ENCODE results near the gene CSF3R. TPM values are rescaled to one million over a fixed set of nuclear protein-coding genes. Genes with fewer than 3 reads are reported as not detected.

CSF3R gene
- total RNA-seq, 2 donors from 2014 or later = 0.64 to 0.78 TPM

DNA sequence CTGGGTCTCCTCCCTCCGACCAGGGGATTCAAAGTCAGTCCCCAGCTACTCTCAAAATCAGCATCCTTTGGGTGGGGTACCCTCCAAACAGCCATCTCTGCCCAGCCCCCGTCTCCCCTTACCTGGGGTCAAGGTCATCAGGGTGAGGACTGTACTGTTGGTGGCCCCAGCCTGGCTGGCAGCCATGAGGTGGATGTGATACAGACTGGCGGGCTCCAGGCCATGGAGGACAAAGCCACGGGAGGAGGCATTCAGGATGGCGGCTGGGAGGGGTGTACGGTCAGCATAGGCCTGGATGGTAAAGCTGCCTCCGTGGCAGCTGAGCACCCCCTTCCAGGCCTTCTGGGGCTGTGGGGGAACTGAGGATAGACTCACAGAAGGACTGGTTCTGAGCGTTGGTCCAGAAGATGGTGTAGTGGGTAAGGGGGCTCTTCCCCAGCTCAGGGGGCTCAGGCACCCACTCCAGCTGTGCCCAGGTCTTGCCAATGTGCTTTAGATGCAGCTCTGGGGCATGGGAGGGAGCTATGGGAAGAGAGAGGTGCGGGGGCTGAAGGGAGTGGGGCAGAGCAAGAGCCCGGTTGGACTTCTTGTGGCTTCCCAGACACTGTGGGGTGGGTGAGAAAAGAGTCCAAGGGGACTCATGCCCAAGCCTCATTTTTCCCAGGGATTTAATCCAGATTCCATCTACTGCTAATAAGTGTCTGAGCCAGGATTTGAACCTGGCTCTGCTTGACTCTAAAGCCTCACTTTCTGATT, 14.8 kb downstream of the CSF3R start:
- no peaks in the 10 kb centered on the region for H3K27me3 Mint-ChIP-seq
- H3K4me3 Mint-ChIP-seq = no peak overlapping the region
- H3K9me3 Mint-ChIP-seq = no peaks in the 10 kb centered on the region
- peaks cover 15 to 19% of the 10 kb centered on the region in 2 donors for H3K4me1 Mint-ChIP-seq (ENCODE audit: low read depth in 2 of 2)
- no peak for ATAC-seq
- H3K36me3 Mint-ChIP-seq = no peaks in the 10 kb centered on the region
- peak overlapping the region in 1 of 2 donors; percentile 79 for H3K27ac Mint-ChIP-seq
- no peak for DNase-seq (ENCODE audit: low spot score)

- H3K27ac Mint-ChIP-seq = peak overlapping the region in 1 of 2 donors; percentile 79
Observed at GRCh38 chr1:36467027-36467410, 15.7 kb downstream of the CSF3R start.

GRCh38 chr1:36466370-36467026, 16.2 kb downstream of the CSF3R start:
- Mint-ChIP-seq H3K4me3 (no peak overlapping the region), H3K4me1 (ENCODE audit: low read depth in 2 of 2) (peaks cover 11 to 22% of the 10 kb centered on the region in 2 donors), H3K36me3 (no peaks in the 10 kb centered on the region), H3K9me3 (no peaks in the 10 kb centered on the region), H3K27me3 (no peaks in the 10 kb centered on the region), H3K27ac (peak overlapping the region; percentile 98 to 99)
- no peak for DNase-seq (ENCODE audit: low spot score)
- no peak for ATAC-seq

More at GRCh38 chr1:36467027-36467410, 15.7 kb downstream of the CSF3R start:
- Mint-ChIP-seq H3K27me3 (no peaks in the 10 kb centered on the region), H3K36me3 (no peaks in the 10 kb centered on the region), H3K4me1 (ENCODE audit: low read depth in 2 of 2) (peaks cover 11 to 20% of the 10 kb centered on the region in 2 donors), H3K4me3 (no peak overlapping the region), H3K9me3 (no peaks in the 10 kb centered on the region)
- ATAC-seq = no peak
- no peak for DNase-seq (ENCODE audit: low spot score)

GRCh38 chr1:36465731-36466369, 16.9 kb downstream of the CSF3R start:
- no peak for ATAC-seq
- H3K27me3 Mint-ChIP-seq = no peaks in the 10 kb centered on the region
- H3K27ac Mint-ChIP-seq = peak overlapping the region; percentile 98 to 99

GRCh38 chr1:36464605-36465393, 17.9 kb downstream of the CSF3R start:
- no peak for DNase-seq (ENCODE audit: low spot score)
- H3K27ac Mint-ChIP-seq = peak overlapping the region; percentile 98 to 99
- H3K4me1 Mint-ChIP-seq (ENCODE audit: low read depth in 2 of 2) = peaks cover 11 to 29% of the 10 kb centered on the region in 2 donors
- peak overlapping the region; percentile 99 for H3K4me3 Mint-ChIP-seq
- H3K9me3 Mint-ChIP-seq = no peaks in the 10 kb centered on the region
- H3K27me3 Mint-ChIP-seq = no peaks in the 10 kb centered on the region
- ATAC-seq = peak; percentile 58 to 65
- peaks cover 7% of the 10 kb centered on the region for H3K36me3 Mint-ChIP-seq

More at GRCh38 chr1:36465731-36466369, 16.9 kb downstream of the CSF3R start:
- Mint-ChIP-seq H3K4me1 (ENCODE audit: low read depth in 2 of 2) (peaks cover 11 to 25% of the 10 kb centered on the region in 2 donors), H3K9me3 (no peaks in the 10 kb centered on the region), H3K36me3 (peaks cover 5% of the 10 kb centered on the region), H3K4me3 (no peak overlapping the region)
- DNase-seq (ENCODE audit: low spot score) = no peak

DNA sequence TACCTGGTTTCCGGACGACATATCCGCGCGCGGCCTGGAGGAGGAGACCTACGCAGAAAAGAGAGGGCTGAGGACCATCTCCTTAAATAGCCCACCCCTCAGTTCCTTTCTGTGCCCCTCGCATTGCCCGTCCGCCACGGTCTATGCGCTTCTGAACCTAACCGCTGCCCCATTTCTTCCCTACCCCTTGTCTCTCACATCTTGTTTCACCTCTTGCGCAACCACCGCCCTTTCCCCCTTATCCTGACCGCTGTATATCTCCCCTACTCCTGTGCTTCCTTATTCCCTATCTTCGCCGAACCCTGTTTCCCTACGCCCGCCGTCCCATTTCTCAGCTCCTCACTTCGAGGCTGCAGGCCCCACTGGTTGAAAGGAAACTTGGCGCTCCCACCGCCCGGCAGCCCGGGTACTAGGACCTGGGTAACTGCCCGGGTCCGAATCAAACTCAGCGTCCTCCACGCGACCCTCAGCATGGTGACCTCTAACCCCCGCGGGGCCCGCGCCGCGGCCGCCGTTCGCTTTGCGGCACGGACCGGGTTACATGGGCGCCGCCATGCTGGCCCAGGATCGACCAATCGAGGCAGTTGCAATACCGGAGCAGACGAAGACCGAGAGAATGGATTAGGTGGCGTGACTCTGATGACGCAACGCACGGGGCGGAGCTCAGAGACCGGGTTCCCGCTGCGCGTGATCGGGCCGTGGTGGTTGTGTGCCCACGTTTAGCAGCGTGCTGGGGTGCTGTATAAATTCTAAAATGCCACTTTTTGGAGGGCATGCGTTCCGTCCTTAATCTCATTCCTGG, 18.7 kb downstream of the CSF3R start, which contains the start of gene MRPS15:
MRPS15 (minus strand) TSS at position 582 of the 802 bp plus-strand sequence; CDS start at position 473, 109 bp downstream.
- Mint-ChIP-seq H3K36me3 (peaks cover 14% of the 10 kb centered on the region), H3K4me1 (ENCODE audit: low read depth in 2 of 2) (peaks cover 19 to 34% of the 10 kb centered on the region in 2 donors), H3K27me3 (no peaks in the 10 kb centered on the region), H3K9me3 (no peaks in the 10 kb centered on the region), H3K27ac (peak within 1 kb of the TSS; percentile 98 to 99), H3K4me3 (peak within 1 kb of the TSS; percentile 99)
- DNase-seq (ENCODE audit: low spot score) (peak; percentile 94), ATAC-seq (peak; percentile 97 to 99)

GRCh38 chr1:36463463-36463802, 19.3 kb downstream of the CSF3R start:
- Mint-ChIP-seq H3K36me3 (peaks cover 18% of the 10 kb centered on the region), H3K27me3 (no peaks in the 10 kb centered on the region), H3K4me1 (ENCODE audit: low read depth in 2 of 2) (peaks cover 25 to 39% of the 10 kb centered on the region in 2 donors), H3K27ac (peak overlapping the region; percentile 98 to 99), H3K4me3 (peak overlapping the region; percentile 99), H3K9me3 (no peaks in the 10 kb centered on the region)
- DNase-seq (ENCODE audit: low spot score) = no peak
- no peak for ATAC-seq

- peak; percentile 57 to 77 for ATAC-seq
- DNase-seq (ENCODE audit: low spot score) = no peak
- H3K4me1 Mint-ChIP-seq (ENCODE audit: low read depth in 2 of 2) = peaks cover 35 to 39% of the 10 kb centered on the region in 2 donors
- peak overlapping the region; percentile 79 for H3K4me3 Mint-ChIP-seq
- no peaks in the 10 kb centered on the region for H3K9me3 Mint-ChIP-seq
- peaks cover 29% of the 10 kb centered on the region for H3K36me3 Mint-ChIP-seq
- H3K27me3 Mint-ChIP-seq = no peaks in the 10 kb centered on the region
- peak overlapping the region; percentile 87 to 89 for H3K27ac Mint-ChIP-seq
Observed at GRCh38 chr1:36458910-36459309, 23.8 kb downstream of the CSF3R start.

GRCh38 chr1:36457691-36458090, 25.0 kb downstream of the CSF3R start:
- Mint-ChIP-seq H3K36me3 (peaks cover 29% of the 10 kb centered on the region), H3K27ac (peak overlapping the region; percentile 87 to 89), H3K4me1 (ENCODE audit: low read depth in 2 of 2) (peaks cover 30 to 32% of the 10 kb centered on the region in 2 donors), H3K27me3 (no peaks in the 10 kb centered on the region), H3K4me3 (peak overlapping the region; percentile 79), H3K9me3 (no peaks in the 10 kb centered on the region)
- ATAC-seq (peak in 1 of 2 donors; percentile 43), DNase-seq (ENCODE audit: low spot score) (no peak)

DNA sequence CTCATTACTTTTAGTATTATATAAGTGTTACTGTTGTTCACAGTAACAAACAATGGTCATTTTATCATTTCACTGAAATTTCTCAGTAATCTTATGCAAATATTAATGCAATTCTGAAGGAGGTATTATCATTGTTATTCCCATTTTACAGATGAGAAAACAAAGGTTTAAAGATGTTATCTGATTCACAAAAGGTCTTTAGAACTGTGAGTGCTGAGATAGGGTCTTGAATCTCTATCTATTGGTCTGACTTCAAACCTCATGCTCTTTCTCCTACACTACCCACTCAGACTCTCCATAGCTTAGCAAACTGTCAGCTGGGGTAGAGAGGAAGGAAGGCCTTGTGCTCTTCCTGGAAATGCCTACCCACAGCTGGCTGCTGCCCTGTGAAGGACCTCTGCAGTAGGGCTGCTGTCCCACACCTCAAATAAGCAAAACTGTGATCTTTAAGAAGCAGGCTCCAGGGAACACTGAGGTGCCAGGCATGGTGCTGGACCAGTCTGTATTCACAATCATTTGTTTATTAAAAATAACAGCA, 26.3 kb downstream of the CSF3R start:
- H3K4me3 Mint-ChIP-seq = peak overlapping the region; percentile 51
- H3K4me1 Mint-ChIP-seq (ENCODE audit: low read depth in 2 of 2) = peaks cover 33 to 38% of the 10 kb centered on the region in 2 donors
- H3K36me3 Mint-ChIP-seq = peaks cover 29% of the 10 kb centered on the region
- DNase-seq (ENCODE audit: low spot score) (no peak), ATAC-seq (peak; percentile 43 to 56)
- H3K27me3 Mint-ChIP-seq = no peaks in the 10 kb centered on the region
- H3K9me3 Mint-ChIP-seq = no peaks in the 10 kb centered on the region
- peak overlapping the region; percentile 67 to 76 for H3K27ac Mint-ChIP-seq

GRCh38 chr1:36455386-36455785, 27.3 kb downstream of the CSF3R start:
- no peak for DNase-seq (ENCODE audit: low spot score)
- H3K27me3 Mint-ChIP-seq = no peaks in the 10 kb centered on the region
- no peak overlapping the region for H3K4me3 Mint-ChIP-seq
- peaks cover 21% of the 10 kb centered on the region for H3K36me3 Mint-ChIP-seq
- H3K9me3 Mint-ChIP-seq = no peaks in the 10 kb centered on the region
- ATAC-seq = no peak
- H3K27ac Mint-ChIP-seq = peak overlapping the region; percentile 13 to 76
- peaks cover 29 to 40% of the 10 kb centered on the region in 2 donors for H3K4me1 Mint-ChIP-seq (ENCODE audit: low read depth in 2 of 2)

DNA sequence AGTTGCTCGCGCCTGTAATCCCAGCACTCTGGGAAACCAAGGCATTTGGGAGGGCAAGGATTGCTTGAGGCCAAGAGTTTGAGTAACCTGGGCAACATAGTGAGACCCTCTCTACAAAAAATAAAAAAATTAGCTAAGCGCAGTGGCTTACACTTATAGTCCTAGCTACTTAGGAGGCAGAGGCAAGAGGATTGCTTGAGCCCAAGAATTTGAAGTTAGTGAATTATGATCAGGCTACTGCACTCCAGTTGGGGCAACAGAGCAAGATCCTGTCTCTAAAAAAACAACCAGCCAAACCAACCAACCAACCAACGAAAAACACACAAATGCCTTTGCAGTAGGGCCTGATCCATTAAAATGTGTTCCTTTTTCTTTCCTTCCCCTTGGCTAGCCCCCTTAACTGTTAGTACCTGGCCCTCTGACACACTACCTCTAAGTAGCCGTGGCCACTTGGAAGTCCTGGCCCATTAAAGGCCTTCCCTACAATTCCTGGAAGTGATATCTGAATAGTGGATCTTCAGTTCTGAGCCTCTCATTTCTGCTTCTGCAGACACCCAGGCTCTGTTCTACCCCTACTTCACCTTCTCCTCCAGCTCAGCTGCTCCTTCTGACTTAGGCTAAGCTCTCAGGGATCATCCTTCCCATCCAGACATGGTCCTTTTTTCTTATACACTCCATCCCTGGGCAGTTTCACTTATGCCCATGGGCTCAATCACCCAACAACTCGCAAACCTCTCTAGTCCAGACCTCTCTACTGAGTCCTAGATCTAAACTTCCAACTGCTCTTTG, 28.9 kb downstream of the CSF3R start:
- Mint-ChIP-seq H3K36me3 (peaks cover 14% of the 10 kb centered on the region), H3K4me3 (no peak overlapping the region), H3K27ac (no peak overlapping the region), H3K4me1 (ENCODE audit: low read depth in 2 of 2) (peaks cover 30 to 39% of the 10 kb centered on the region in 2 donors), H3K27me3 (no peaks in the 10 kb centered on the region), H3K9me3 (no peaks in the 10 kb centered on the region)
- ATAC-seq (no peak), DNase-seq (ENCODE audit: low spot score) (no peak)
